Uterus (tissue), 4 donors: ENCODE data around the gene ADAMTS17. TPM values are rescaled to one million over a fixed set of nuclear protein-coding genes. Genes with fewer than 3 reads are reported as not detected.

ENCODE experiments used
- DNase-seq, 2 donors: peaks; one replicate each; pipeline ENCODE4 v3.0.0-alpha.2; 2019 to 2020
- H3K27ac ChIP-seq, 2 donors: fragments of 200-600 bp; sonication (generic); 1 replicate in 1 of 2; 2 replicates in 1 of 2; pipeline ENCODE4 v1.5.1; 2016 to 2018
- H3K27me3 ChIP-seq, 2 donors: fragments of 200-600 bp; sonication (generic); one replicate each; pipeline ENCODE4 v1.5.1; 2018 to 2019; ENCODE audit warnings: control low read depth in 1 of 2
- H3K36me3 ChIP-seq, 2 donors: fragments of 200-600 bp; sonication (generic); one replicate each; pipeline ENCODE4 v1.5.1; 2019; ENCODE audit warnings: control low read depth in 1 of 2
- H3K4me1 ChIP-seq, 2 donors: fragments of 200-600 bp; sonication (generic); one replicate each; pipeline ENCODE4 v1.5.1; 2018 to 2019; ENCODE audit warnings: control low read depth in 1 of 2
- H3K4me3 ChIP-seq, 2 donors: fragments of 200-600 bp; sonication (generic); 1 replicate in 1 of 2; 2 replicates in 1 of 2; pipeline ENCODE4 v1.5.1; 2018 to 2019; ENCODE audit warnings: mild to moderate bottlenecking in 1 of 2
- H3K9me3 ChIP-seq, 2 donors: fragments of 200-600 bp; sonication (generic); one replicate each; pipeline ENCODE4 v1.5.1; 2019; ENCODE audit warnings: control low read depth in 1 of 2
- POLR2A ChIP-seq, 2 donors: fragments of 450-650 bp; IDR thresholded peaks; one replicate each; pipeline ENCODE4 v1.6.1; 2016; ENCODE audit warnings: antibody characterized with exemption in 2 of 2, mild to moderate bottlenecking in 1 of 2, moderate library complexity in 1 of 2
- intact Hi-C: fragments of 100-400 bp; cut with DNase I; formaldehyde crosslinking; loops from one replicate; pipeline ENCODE4 v1.15.1; 2023; ENCODE audit warnings: low total_unique reads
- total RNA-seq, 4 donors: library from RNA; depleted of rRNA in 3 of 4; stranded (reverse); fragments of >200 nt in 3 of 4; gene quantifications; one replicate each; pipeline versions ENCODE4 v1.1.0 to v1.2.4, GENCODE V29; 2014 to 2023
- TF ChIP-seq, protein P1 (sequence below), 4 experiments: fragments of 200-600 bp in 2 of 4; fragments of 450-650 bp in 2 of 4; sonication (generic) in 2 of 4; IDR thresholded peaks; one replicate each; pipeline ENCODE4 v1.5.1; 2016 to 2019; ENCODE audit warnings: antibody characterized with exemption in 4 of 4, mild to moderate bottlenecking in 2 of 4, moderate library complexity in 1 of 4
- donor health status: DM: yes; HTN: yes; CAD: no.

The ADAMTS17 gene
- total RNA-seq, 4 donors from 2014 or later: 3.1 to 17.1 (median 8.1) TPM; not detected in 1

DNA sequence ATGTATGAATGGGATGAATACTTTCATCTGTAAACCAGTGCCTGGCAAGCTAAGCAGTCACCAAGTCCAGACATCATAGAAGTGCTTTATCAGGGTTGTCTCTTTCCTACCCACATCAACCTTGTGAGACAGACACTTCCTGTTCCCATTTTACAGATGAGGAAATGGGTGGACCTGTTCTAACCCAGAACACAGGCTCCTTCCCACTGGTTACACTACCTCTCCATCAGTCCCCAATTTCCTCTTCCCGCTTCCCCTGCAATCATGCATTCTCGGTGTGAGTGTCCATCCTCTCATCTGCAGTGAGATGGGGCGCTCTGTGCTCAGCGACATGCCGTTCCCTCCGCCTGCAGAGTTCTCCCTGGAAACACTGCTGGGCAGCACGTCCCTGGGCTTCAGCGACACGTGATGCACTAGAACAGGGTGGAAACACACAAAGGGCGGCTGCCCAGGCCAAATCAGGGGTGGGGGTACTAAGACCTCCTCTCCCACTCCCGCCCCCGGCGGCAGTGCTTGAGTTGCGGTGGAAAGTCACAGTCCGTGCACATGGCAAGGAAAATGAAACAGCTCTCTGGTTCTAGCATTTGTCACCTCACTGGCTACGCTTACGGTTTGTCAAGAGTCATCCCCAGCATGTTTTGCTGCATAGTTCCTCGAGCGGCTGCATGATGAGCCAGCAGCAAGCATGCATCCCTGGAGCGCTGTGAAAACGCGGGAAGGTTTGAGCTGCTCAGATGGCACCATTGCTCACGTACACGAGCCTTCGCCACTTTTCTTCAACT lies 201.1 kb downstream of the ADAMTS17 start:
- Histone ChIP-seq H3K4me1 (no peaks in the 10 kb centered on the region), H3K27ac (no peak overlapping the region), H3K9me3 (no peaks in the 10 kb centered on the region), H3K4me3 (no peak overlapping the region), H3K27me3 (no peaks in the 10 kb centered on the region), H3K36me3 (no peaks in the 10 kb centered on the region)
- intact Hi-C loops: no loop called here
- no peak for DNase-seq
- no peak for TF ChIP-seq POLR2A (IDR thresholded peaks at IDR 0.05)
- TF ChIP-seq, protein P1, sequence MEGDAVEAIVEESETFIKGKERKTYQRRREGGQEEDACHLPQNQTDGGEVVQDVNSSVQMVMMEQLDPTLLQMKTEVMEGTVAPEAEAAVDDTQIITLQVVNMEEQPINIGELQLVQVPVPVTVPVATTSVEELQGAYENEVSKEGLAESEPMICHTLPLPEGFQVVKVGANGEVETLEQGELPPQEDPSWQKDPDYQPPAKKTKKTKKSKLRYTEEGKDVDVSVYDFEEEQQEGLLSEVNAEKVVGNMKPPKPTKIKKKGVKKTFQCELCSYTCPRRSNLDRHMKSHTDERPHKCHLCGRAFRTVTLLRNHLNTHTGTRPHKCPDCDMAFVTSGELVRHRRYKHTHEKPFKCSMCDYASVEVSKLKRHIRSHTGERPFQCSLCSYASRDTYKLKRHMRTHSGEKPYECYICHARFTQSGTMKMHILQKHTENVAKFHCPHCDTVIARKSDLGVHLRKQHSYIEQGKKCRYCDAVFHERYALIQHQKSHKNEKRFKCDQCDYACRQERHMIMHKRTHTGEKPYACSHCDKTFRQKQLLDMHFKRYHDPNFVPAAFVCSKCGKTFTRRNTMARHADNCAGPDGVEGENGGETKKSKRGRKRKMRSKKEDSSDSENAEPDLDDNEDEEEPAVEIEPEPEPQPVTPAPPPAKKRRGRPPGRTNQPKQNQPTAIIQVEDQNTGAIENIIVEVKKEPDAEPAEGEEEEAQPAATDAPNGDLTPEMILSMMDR (IDR thresholded peaks at IDR 0.05): no peak

GRCh38 chr15:100134586-100134985 lies 207.2 kb downstream of the ADAMTS17 start:
- intact Hi-C loops: no loop called here

GRCh38 chr15:100134089-100134583 lies 207.6 kb downstream of the ADAMTS17 start:
- H3K27ac ChIP-seq: no peak overlapping the region
- H3K9me3 ChIP-seq: no peaks in the 10 kb centered on the region
- H3K27me3 ChIP-seq: no peaks in the 10 kb centered on the region
- H3K4me3 ChIP-seq: no peak overlapping the region
- no peaks in the 10 kb centered on the region for H3K36me3 ChIP-seq
- intact Hi-C loops: no loop called here
- H3K4me1 ChIP-seq: no peaks in the 10 kb centered on the region
- DNase-seq: no peak
- TF ChIP-seq, protein P1 (IDR thresholded peaks at IDR 0.05): no peak
- TF ChIP-seq POLR2A (IDR thresholded peaks at IDR 0.05): no peak

More at GRCh38 chr15:100134586-100134985, 207.2 kb downstream of the ADAMTS17 start:
- H3K4me1 ChIP-seq: no peaks in the 10 kb centered on the region
- TF ChIP-seq, protein P1 (IDR thresholded peaks at IDR 0.05): no peak
- no peak for TF ChIP-seq POLR2A (IDR thresholded peaks at IDR 0.05)
- no peaks in the 10 kb centered on the region for H3K27me3 ChIP-seq
- H3K36me3 ChIP-seq: no peaks in the 10 kb centered on the region
- H3K9me3 ChIP-seq: no peaks in the 10 kb centered on the region
- no peak overlapping the region for H3K27ac ChIP-seq
- DNase-seq: no peak
- H3K4me3 ChIP-seq: no peak overlapping the region

GRCh38 chr15:100133001-100133400 lies 208.8 kb downstream of the ADAMTS17 start:
- no peak overlapping the region for H3K4me3 ChIP-seq
- no peaks in the 10 kb centered on the region for H3K9me3 ChIP-seq
- no peaks in the 10 kb centered on the region for H3K4me1 ChIP-seq
- intact Hi-C loops: no loop called here
- H3K27ac ChIP-seq: no peak overlapping the region
- TF ChIP-seq POLR2A (IDR thresholded peaks at IDR 0.05): no peak
- TF ChIP-seq, protein P1 (IDR thresholded peaks at IDR 0.05): no peak
- no peaks in the 10 kb centered on the region for H3K27me3 ChIP-seq
- no peaks in the 10 kb centered on the region for H3K36me3 ChIP-seq
- no peak for DNase-seq

DNA sequence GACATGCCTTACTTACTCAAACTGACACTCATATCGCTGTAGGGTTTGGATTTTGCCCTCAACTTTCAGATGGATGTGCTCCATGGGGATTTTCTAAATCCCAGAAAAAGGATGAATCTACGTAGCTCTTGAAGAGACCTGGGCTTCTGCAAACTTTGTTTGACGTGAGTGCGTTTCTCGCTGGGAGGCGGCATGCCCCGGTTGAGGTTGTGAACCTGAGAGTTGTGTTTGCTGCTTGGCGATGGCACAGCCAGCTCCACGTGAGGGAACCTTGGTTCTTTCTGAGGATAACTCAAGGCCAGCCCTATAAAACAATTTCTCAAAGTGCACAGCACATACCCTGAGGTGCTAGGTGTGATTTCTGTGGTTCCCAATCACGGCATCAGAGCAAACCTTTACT lies 209.5 kb downstream of the ADAMTS17 start:
- H3K9me3 ChIP-seq: no peaks in the 10 kb centered on the region
- no peak overlapping the region for H3K4me3 ChIP-seq
- DNase-seq: no peak
- TF ChIP-seq, protein P1 (IDR thresholded peaks at IDR 0.05): no peak
- TF ChIP-seq POLR2A (IDR thresholded peaks at IDR 0.05): no peak
- H3K4me1 ChIP-seq: no peaks in the 10 kb centered on the region
- H3K36me3 ChIP-seq: no peaks in the 10 kb centered on the region
- H3K27ac ChIP-seq: no peak overlapping the region
- H3K27me3 ChIP-seq: no peaks in the 10 kb centered on the region
- intact Hi-C loops: no loop called here
